Tibial nerve (tissue), 4 donors: ENCODE results near the gene PWP2.

ENCODE experiments used
- EP300 ChIP-seq, 2 donors: sonication (generic); formaldehyde crosslinking; IDR thresholded peaks; one replicate each; pipeline ENCODE4 v1.6.1; 2017; ENCODE audit warnings: antibody characterized with exemption in 2 of 2, mild to moderate bottlenecking in 1 of 2
- POLR2A ChIP-seq, 2 donors: fragments of 450-650 bp; IDR thresholded peaks; one replicate each; pipeline ENCODE4 v1.6.1; 2017; ENCODE audit warnings: antibody characterized with exemption in 2 of 2, mild to moderate bottlenecking in 2 of 2, moderate library complexity in 2 of 2
- TF ChIP-seq, protein P1 (sequence below), 5 experiments: fragments of 200-600 bp in 3 of 5; fragments of 450-650 bp in 2 of 5; sonication (generic) in 3 of 5; IDR thresholded peaks; one replicate each; pipeline ENCODE4 v1.5.1; 2016 to 2019; ENCODE audit warnings: antibody characterized with exemption in 5 of 5, mild to moderate bottlenecking in 3 of 5, moderate library complexity in 2 of 5

DNA sequence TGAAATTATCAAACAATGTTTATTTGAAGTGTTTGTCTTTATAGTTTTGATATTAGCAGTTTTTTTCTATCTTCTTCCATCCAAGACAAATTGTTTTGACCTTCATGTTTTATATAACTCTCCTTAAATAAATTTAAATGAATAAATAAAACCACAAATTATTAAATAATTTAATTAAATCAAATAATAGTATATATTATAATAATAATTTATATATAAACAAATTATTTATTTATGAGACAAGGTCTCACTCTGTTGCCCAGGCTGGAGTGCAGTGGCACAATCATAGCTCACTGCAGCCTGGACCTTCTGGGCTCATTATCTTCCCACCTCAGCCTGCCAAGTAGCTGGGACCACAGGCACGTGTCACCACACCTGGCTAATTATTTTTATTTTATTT lies 12.4 kb upstream of the PWP2 start:
- TF ChIP-seq, protein P1, sequence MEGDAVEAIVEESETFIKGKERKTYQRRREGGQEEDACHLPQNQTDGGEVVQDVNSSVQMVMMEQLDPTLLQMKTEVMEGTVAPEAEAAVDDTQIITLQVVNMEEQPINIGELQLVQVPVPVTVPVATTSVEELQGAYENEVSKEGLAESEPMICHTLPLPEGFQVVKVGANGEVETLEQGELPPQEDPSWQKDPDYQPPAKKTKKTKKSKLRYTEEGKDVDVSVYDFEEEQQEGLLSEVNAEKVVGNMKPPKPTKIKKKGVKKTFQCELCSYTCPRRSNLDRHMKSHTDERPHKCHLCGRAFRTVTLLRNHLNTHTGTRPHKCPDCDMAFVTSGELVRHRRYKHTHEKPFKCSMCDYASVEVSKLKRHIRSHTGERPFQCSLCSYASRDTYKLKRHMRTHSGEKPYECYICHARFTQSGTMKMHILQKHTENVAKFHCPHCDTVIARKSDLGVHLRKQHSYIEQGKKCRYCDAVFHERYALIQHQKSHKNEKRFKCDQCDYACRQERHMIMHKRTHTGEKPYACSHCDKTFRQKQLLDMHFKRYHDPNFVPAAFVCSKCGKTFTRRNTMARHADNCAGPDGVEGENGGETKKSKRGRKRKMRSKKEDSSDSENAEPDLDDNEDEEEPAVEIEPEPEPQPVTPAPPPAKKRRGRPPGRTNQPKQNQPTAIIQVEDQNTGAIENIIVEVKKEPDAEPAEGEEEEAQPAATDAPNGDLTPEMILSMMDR (IDR thresholded peaks at IDR 0.05): no peak
- TF ChIP-seq EP300 (IDR thresholded peaks at IDR 0.05) (no peak), POLR2A (IDR thresholded peaks at IDR 0.05) (no peak)
